Mesothelial cell of epicardium (in vitro differentiated cells): ENCODE results near the gene PI4K2A. TPM values are rescaled to one million over a fixed set of nuclear protein-coding genes. Genes with fewer than 3 reads are reported as not detected.

ENCODE experiments used
- DNase-seq, 2 experiments: peaks; one replicate each; pipeline ENCODE4 v3.0.0; 2021; ENCODE audit warnings: low spot score in 2 of 2; ENCODE audit not compliant: unreplicated experiment in 2 of 2
- H3K27ac Mint-ChIP-seq: 2 replicates; pipeline ENCODE4 v1.8.0; 2021; ENCODE audit warnings: mixed read lengths
- H3K27me3 Mint-ChIP-seq: 2 replicates; pipeline ENCODE4 v1.8.0; 2021; ENCODE audit warnings: low read depth, mixed read lengths
- H3K36me3 Mint-ChIP-seq: 2 replicates; pipeline ENCODE4 v1.8.0; 2021; ENCODE audit warnings: mixed read lengths
- H3K4me1 Mint-ChIP-seq: 2 replicates; pipeline ENCODE4 v1.8.0; 2021; ENCODE audit warnings: mixed read lengths
- H3K4me3 Mint-ChIP-seq: 2 replicates; pipeline ENCODE4 v1.8.0; 2021; ENCODE audit warnings: mild to moderate bottlenecking, moderate library complexity, mixed read lengths
- H3K9me3 Mint-ChIP-seq: 2 replicates; pipeline ENCODE4 v1.8.0; 2021; ENCODE audit warnings: mixed read lengths
- CTCF ChIP-seq: fragments of 200-600 bp; sonication (generic); IDR thresholded peaks from one replicate; pipeline ENCODE4 v1.5.0; 2021; ENCODE audit warnings: antibody characterized with exemption; ENCODE audit not compliant: unreplicated experiment
- total RNA-seq: library from RNA; stranded (reverse); gene quantifications from 3 replicates; pipeline ENCODE4 v1.2.1, GENCODE V29; 2021

The PI4K2A gene
- total RNA-seq, result 18.4 to 20.1 TPM (median 18.7 TPM) in 3 replicates

- no peak for TF ChIP-seq CTCF
- peak within 1 kb of the TSS; percentile 90 for H3K4me3 Mint-ChIP-seq
These were observed at the start of gene PI4K2A for GRCh38 chr10:97640174-97640867. Gene PI4K2A, plus strand, starts transcription at chr10:97640671. Its CDS starts 72 bp downstream, at chr10:97640743.

DNA sequence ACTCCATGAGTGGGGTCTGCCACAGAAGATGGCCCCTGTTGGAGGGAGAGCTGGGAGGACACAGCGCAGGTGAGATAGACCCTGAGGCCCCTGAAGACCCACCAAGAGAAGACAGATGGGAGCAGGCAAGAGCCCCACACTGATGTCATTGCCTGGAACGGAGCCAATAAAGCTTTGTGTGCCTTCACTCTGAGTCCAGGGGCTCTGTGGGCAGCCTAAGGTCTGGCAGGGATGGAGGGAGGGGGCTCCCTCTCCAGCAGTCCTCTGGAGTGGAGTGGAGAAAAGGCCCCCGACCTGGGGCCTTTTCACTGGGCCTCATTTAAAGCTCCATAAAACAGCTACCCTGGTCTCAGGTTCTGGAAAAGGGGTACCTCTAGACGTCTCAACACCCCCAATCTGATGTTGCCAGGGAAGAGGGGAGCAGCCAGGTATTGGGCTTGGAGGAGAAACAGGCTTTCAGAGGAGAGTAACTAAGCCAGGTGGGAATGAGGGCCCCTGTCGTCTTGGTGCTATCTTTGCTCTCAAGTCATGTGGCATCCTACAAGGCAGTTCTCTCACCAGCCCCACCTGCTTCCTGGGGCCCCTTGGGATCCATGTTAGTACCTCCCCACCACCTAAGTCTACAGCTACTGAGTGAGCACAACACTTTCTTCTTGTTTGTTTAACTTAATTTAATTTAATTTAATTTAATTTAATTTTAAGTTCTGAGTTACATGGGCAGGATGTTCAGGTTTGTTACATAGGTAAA, 49.5 kb upstream of the PI4K2A start:
- Mint-ChIP-seq H3K27ac (no peak overlapping the region), H3K27me3 (no peaks in the 10 kb centered on the region), H3K36me3 (no peaks in the 10 kb centered on the region), H3K4me1 (peaks cover 8% of the 10 kb centered on the region), H3K9me3 (no peaks in the 10 kb centered on the region), H3K4me3 (no peak overlapping the region)
- TF ChIP-seq CTCF, result no peak
- DNase-seq, result no peak

More at GRCh38 chr10:97640174-97640867, at the start of gene PI4K2A:
- Mint-ChIP-seq H3K27ac (peak within 1 kb of the TSS; percentile 95), H3K4me1 (peaks cover 19% of the 10 kb centered on the region), H3K27me3 (no peaks in the 10 kb centered on the region), H3K36me3 (no peaks in the 10 kb centered on the region), H3K9me3 (no peaks in the 10 kb centered on the region)
- peak; percentile 94 to 98 for DNase-seq

GRCh38 chr10:97593421-97593820, 47.0 kb upstream of the PI4K2A start:
- H3K27me3 Mint-ChIP-seq, result no peaks in the 10 kb centered on the region

DNA sequence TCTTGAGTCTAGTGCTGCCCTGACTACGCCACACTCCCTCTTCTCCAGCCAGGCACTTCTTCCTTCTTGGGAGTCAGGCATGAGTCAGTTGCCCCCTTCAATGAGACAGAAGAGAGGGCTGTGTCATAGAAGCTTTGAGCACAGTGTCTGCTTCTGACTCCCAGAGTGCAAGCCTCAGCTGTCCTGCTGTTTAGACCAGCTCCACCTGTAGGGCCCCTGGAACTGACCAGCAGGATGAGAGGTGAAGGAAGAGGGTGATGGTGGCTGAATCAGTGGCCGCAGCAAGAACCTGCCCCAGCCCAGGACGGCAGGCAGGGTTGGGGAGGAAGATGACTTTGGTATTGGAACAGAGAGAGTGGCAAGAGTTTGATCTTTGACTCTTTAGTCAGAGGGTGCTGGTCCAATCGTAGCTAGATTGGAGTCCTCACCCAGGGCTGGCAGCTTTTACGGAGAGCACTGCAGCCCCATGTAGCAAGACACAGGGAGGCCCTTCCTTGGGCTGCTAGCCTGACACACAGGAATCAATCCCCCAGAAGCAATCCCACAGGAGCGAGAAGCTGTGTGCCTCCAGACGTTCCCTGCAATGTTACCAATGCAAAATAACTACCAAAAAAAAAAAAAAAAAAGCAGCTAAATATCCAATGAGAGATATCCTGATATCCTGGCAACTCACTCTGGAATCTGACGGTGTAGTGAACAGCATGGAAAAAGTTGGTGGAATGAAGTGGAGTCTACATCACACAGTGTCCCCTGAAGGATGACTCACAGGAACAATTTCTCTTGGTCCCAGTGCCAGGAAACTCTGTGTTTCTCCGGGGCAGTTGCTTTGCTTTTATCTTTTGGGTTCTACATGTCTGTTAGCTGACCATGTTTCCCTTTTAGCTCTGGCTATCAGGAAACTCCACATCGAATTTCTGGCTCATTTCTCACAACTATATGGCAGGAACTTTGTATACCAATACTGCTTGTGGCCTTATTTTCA, 44.1 kb upstream of the PI4K2A start:
- TF ChIP-seq CTCF, result no peak
- H3K9me3 Mint-ChIP-seq, result no peaks in the 10 kb centered on the region
- no peak overlapping the region for H3K4me3 Mint-ChIP-seq
- no peak overlapping the region for H3K27ac Mint-ChIP-seq
- peaks cover 4% of the 10 kb centered on the region for H3K4me1 Mint-ChIP-seq
- no peaks in the 10 kb centered on the region for H3K36me3 Mint-ChIP-seq
- H3K27me3 Mint-ChIP-seq, result no peaks in the 10 kb centered on the region
- no peak for DNase-seq

More at GRCh38 chr10:97593421-97593820, 47.0 kb upstream of the PI4K2A start:
- no peak for TF ChIP-seq CTCF
- Mint-ChIP-seq H3K36me3 (no peaks in the 10 kb centered on the region), H3K9me3 (no peaks in the 10 kb centered on the region), H3K4me1 (peaks cover 8% of the 10 kb centered on the region), H3K4me3 (no peak overlapping the region), H3K27ac (peak overlapping the region; percentile 30)
- no peak for DNase-seq

DNA sequence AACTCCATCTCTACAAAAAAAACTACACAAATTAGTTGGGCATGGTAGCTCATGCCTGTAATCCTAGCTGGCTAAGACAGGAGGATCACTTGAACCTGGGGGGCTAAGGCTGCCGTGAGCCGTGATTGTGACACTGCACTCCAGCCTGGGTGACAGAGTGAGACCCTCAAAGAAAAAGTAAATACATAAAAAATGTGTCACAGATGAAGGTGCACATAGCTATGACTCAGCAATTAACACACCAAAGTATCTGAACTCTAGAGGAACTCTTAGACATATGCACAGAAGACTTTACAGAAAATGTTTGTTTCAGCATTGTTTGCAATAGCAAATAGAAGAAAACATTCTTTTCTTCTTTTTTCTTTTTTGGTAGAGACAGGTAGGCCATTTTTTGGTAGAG, 42.7 kb upstream of the PI4K2A start:
- no peak for DNase-seq

More for the DNA sequence above, 42.7 kb upstream of the PI4K2A start:
- no peak overlapping the region for H3K27ac Mint-ChIP-seq
- H3K27me3 Mint-ChIP-seq, result no peaks in the 10 kb centered on the region
- no peak overlapping the region for H3K4me3 Mint-ChIP-seq
- no peak for TF ChIP-seq CTCF
- H3K9me3 Mint-ChIP-seq, result no peaks in the 10 kb centered on the region
- H3K4me1 Mint-ChIP-seq, result peaks cover 4% of the 10 kb centered on the region
- H3K36me3 Mint-ChIP-seq, result no peaks in the 10 kb centered on the region
